SK-N-SH treated with all-trans-retinoic acid at 6 μM for 48 hours (cell line): ENCODE data around the gene GPNMB.

Source experiments
- CREB5 ChIP-seq: fragments of 250-450 bp; sonication (Bioruptor Pico); IDR thresholded peaks from 2 replicates; pipeline ENCODE4 v1.5.1; 2020; ENCODE audit warnings: low read depth, mild to moderate bottlenecking, moderate library complexity
- ESRRG ChIP-seq: fragments of 250-450 bp; sonication (Bioruptor Pico); IDR thresholded peaks from 2 replicates; pipeline ENCODE4 v1.6.1; 2021; ENCODE audit warnings: mild to moderate bottlenecking
- PATZ1 ChIP-seq: fragments of 250-450 bp; sonication (Bioruptor Pico); IDR thresholded peaks from 2 replicates; pipeline ENCODE4 v1.8.0; 2020; ENCODE audit warnings: mild to moderate bottlenecking, moderate library complexity, borderline replicate concordance
- RARB ChIP-seq: fragments of 250-450 bp; sonication (Bioruptor Pico); IDR thresholded peaks from 2 replicates; pipeline ENCODE4 v1.8.0; 2021; ENCODE audit warnings: mild to moderate bottlenecking, moderate library complexity
- TSHZ2 ChIP-seq: fragments of 250-450 bp; sonication (Bioruptor Pico); IDR thresholded peaks from 2 replicates; pipeline ENCODE4 v1.5.0; 2020; ENCODE audit warnings: mild to moderate bottlenecking, moderate library complexity

GRCh38 chr7:23247046-23247602 is 549 bp downstream of the GPNMB start:
- no peak for TF ChIP-seq TSHZ2
- no peak for TF ChIP-seq CREB5 (CRISPR knock-in tag)
- TF ChIP-seq RARB (CRISPR knock-in tag) = no peak
- TF ChIP-seq PATZ1 (CRISPR knock-in tag) = no peak
- TF ChIP-seq ESRRG = no peak
